Caco-2 (cell line): ENCODE data around the gene GDF10. TPM values are rescaled to one million over a fixed set of nuclear protein-coding genes. Genes with fewer than 3 reads are reported as not detected.

Experiments used
- BruUV-seq: library from RNA; stranded (reverse); fragments of 400-500 nt; replicated peaks from 2 replicates; lab custom pipeline; 2021; lab: Mats Ljungman, UMichigan
- CTCF ChIA-PET: fragments of 300-600 bp; sonication (Branson Sonifier 250); formaldehyde crosslinking; loops from one replicate; lab custom pipeline; 2022; ENCODE audit warnings: antibody characterized with exemption; lab: Charles Lee
- POLR2A ChIA-PET: fragments of 300-600 bp; sonication (Branson Sonifier 250); formaldehyde crosslinking; loops from one replicate; lab custom pipeline; 2022; ENCODE audit warnings: antibody characterized with exemption; lab: Charles Lee
- DNase-seq, 2 experiments: peaks; one replicate each; pipeline versions ENCODE4 v3.0.0 to v3.0.0-alpha.2; 2020 to 2022
- H3K27me3 ChIP-seq: replicated peaks from 2 replicates; pipeline ENCODE4 v1.6.0; 2011; ENCODE audit warnings: low read length; ENCODE audit not compliant: control insufficient read depth, insufficient read depth
- H3K36me3 ChIP-seq: 2 replicates; pipeline ENCODE4 v1.5.1; 2011; ENCODE audit warnings: low read length; ENCODE audit not compliant: control insufficient read depth, insufficient read depth
- H3K4me1 ChIP-seq: fragments of 250-450 bp; sonication (Bioruptor Pico); 2 replicates; pipeline ENCODE4 v1.5.1; 2020; ENCODE audit warnings: mild to moderate bottlenecking
- H3K4me3 ChIP-seq: 2 replicates; pipeline ENCODE4 v1.5.1; 2011; ENCODE audit warnings: low read depth, mild to moderate bottlenecking, control low read depth, low read length
- H3K9me3 ChIP-seq: fragments of 250-450 bp; sonication (Bioruptor Pico); 2 replicates; pipeline ENCODE4 v1.5.1; 2020; ENCODE audit warnings: mild to moderate bottlenecking, moderate library complexity
- H3K27ac Mint-ChIP-seq: one replicate; pipeline ENCODE4 v1.8.0; 2022; ENCODE audit warnings: mixed read lengths; ENCODE audit not compliant: unreplicated experiment
- H3K27me3 Mint-ChIP-seq: one replicate; pipeline ENCODE4 v1.8.0; 2022; ENCODE audit warnings: mixed read lengths; ENCODE audit not compliant: insufficient read depth, unreplicated experiment
- H3K36me3 Mint-ChIP-seq: one replicate; pipeline ENCODE4 v1.8.0; 2022; ENCODE audit warnings: mild to moderate bottlenecking, mixed read lengths; ENCODE audit not compliant: insufficient read depth, unreplicated experiment
- H3K4me1 Mint-ChIP-seq: one replicate; pipeline ENCODE4 v1.8.0; 2022; ENCODE audit warnings: low read depth, mixed read lengths; ENCODE audit not compliant: unreplicated experiment
- H3K4me3 Mint-ChIP-seq: one replicate; pipeline ENCODE4 v1.8.0; 2022; ENCODE audit warnings: mild to moderate bottlenecking, moderate library complexity, mixed read lengths; ENCODE audit not compliant: unreplicated experiment
- H3K9me3 Mint-ChIP-seq: one replicate; pipeline ENCODE4 v1.8.0; 2022; ENCODE audit warnings: mixed read lengths; ENCODE audit not compliant: unreplicated experiment
- CTCF ChIP-seq, 2 experiments: fragments of 200-600 bp in 1 of 2; IDR thresholded peaks; 1 replicate in 1 of 2; 2 replicates in 1 of 2; pipeline versions ENCODE4 v1.5.1 to v1.8.0; 2011 to 2022; ENCODE audit warnings: antibody characterized with exemption in 1 of 2, control low read depth in 1 of 2, inconsistent platforms in 1 of 2, low read depth in 1 of 2, low read length in 1 of 2, mild to moderate bottlenecking in 1 of 2, moderate library complexity in 1 of 2; ENCODE audit not compliant: insufficient read depth in 1 of 2, severe bottlenecking in 1 of 2, unreplicated experiment in 1 of 2
- intact Hi-C: fragments of 100-400 bp; cut with micrococcal nuclease; formaldehyde crosslinking; loops from one replicate; pipeline ENCODE4 v1.10.0; 2022; ENCODE audit not compliant: unreplicated experiment
- total RNA-seq: library from RNA; stranded (reverse); gene quantifications from 2 replicates; pipeline ENCODE4 v1.2.3, GENCODE V29; 2022

Gene GDF10
- total RNA-seq, 1 experiment from 2014 or later: not detected

- intact Hi-C loops: no loop called here
Observed at GRCh38 chr10:47361293-47361692, 61.3 kb downstream of the GDF10 start.

GRCh38 chr10:47362199-47362598, 62.2 kb downstream of the GDF10 start:
- no peaks in the 10 kb centered on the region for H3K27me3 ChIP-seq
- POLR2A ChIA-PET: no interaction called here

More at GRCh38 chr10:47361293-47361692, 61.3 kb downstream of the GDF10 start:
- no peaks in the 10 kb centered on the region for H3K36me3 Mint-ChIP-seq
- Histone ChIP-seq H3K9me3 (no peaks in the 10 kb centered on the region), H3K4me1 (peaks cover 13% of the 10 kb centered on the region), H3K4me3 (no peak overlapping the region), H3K27me3 (no peaks in the 10 kb centered on the region), H3K36me3 (no peaks in the 10 kb centered on the region)
- DNase-seq: peak; percentile 72 to 77
- no peaks in the 10 kb centered on the region for H3K9me3 Mint-ChIP-seq
- no peaks in the 10 kb centered on the region for H3K4me1 Mint-ChIP-seq
- POLR2A ChIA-PET: no interaction called here
- no peak overlapping the region for H3K4me3 Mint-ChIP-seq
- TF ChIP-seq CTCF (IDR thresholded peaks at IDR 0.05; ENCODE audit: insufficient read depth in 1 of 2, low read depth in 1 of 2, low read length in 1 of 2, severe bottlenecking in 1 of 2, unreplicated experiment in 1 of 2): peak; percentile 91 to 93
- CTCF ChIA-PET: interaction anchor here (0.6 to 3.0 kb wide), 6 partner anchors 8 to 77 kb away, joined by 3 to 13 read pairs (median 3); partner anchors contain the start of gene ZNF488
- no TSS peak for BruUV-seq
- H3K27ac Mint-ChIP-seq: no peak overlapping the region
- no peaks in the 10 kb centered on the region for H3K27me3 Mint-ChIP-seq

More at GRCh38 chr10:47362199-47362598, 62.2 kb downstream of the GDF10 start:
- TF ChIP-seq CTCF (IDR thresholded peaks at IDR 0.05; ENCODE audit: insufficient read depth in 1 of 2, low read depth in 1 of 2, low read length in 1 of 2, severe bottlenecking in 1 of 2, unreplicated experiment in 1 of 2): no peak
- Mint-ChIP-seq H3K27ac (no peak overlapping the region), H3K36me3 (no peaks in the 10 kb centered on the region), H3K27me3 (no peaks in the 10 kb centered on the region), H3K4me3 (no peak overlapping the region), H3K4me1 (no peaks in the 10 kb centered on the region), H3K9me3 (no peaks in the 10 kb centered on the region)
- intact Hi-C loops: no loop called here
- Histone ChIP-seq H3K9me3 (no peaks in the 10 kb centered on the region), H3K4me3 (no peak overlapping the region), H3K4me1 (peaks cover 13% of the 10 kb centered on the region), H3K36me3 (no peaks in the 10 kb centered on the region)
- peak in 1 of 2 experiments; percentile 9 for DNase-seq
- CTCF ChIA-PET: interaction anchor here (0.7 to 3.0 kb wide), 5 partner anchors 9 to 34 kb away, joined by 3 to 13 read pairs (median 3); partner anchors contain the start of gene ZNF488
- no TSS peak for BruUV-seq

Other genes with a start within 250 kb of the GDF10 start
- gene GDF2, start 22.3 kb downstream of the GDF10 start, total RNA-seq: not detected in 2 replicates
- gene RBP3, start 48.2 kb downstream of the GDF10 start, total RNA-seq: not detected in 2 replicates
- 5.6 and 8.7 TPM in 2 replicates for gene ZNF488, start 84.1 kb downstream of the GDF10 start, total RNA-seq
- 14.1 and 20.9 TPM in 2 replicates for gene ANXA8, start 183.9 kb downstream of the GDF10 start, total RNA-seq
- gene FAM25G, start 191.5 kb downstream of the GDF10 start, total RNA-seq: not detected in 2 replicates
- 20.7 and 26.1 TPM in 2 replicates for gene AGAP9, start 223.4 kb downstream of the GDF10 start, total RNA-seq